ENCODE results near the gene KRT1.
"Not testable (repeated sequence)": the region's sequence is repeated elsewhere in the genome, so short reads cannot be mapped to it uniquely, and the experiment has no call there.

Gene KRT1

GRCh38 chr12:52680363-52680762 lies at the start of gene KRT1:
TSS of gene KRT1 (minus strand) at chr12:52680407. CDS start at chr12:52680348, 59 bp downstream.
- no peak for DNase-seq

GRCh38 chr12:52729147-52729546 lies 48.9 kb upstream of the KRT1 start:
- DNase-seq, result no peak

GRCh38 chr12:52728374-52728773 lies 48.2 kb upstream of the KRT1 start:
- DNase-seq, result no peak

DNA sequence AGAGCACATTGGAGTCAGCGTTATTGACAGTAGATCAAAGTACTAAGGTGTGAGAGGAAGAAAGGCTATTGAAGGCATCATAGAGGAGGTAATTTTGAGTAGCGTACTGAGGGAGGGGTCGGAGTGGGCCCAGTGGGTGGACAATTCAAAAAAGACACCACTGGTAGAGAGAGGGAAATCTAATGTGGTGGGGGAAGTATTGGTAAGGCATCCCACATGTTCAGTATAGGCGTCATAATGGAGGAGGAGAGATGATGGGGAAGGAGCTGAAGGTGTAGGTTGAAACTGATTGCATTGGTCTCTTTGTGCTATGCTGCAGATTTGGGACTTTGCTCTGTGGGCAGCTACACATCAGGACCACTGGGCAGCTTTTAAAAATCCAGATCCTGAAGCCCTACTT lies 46.8 kb upstream of the KRT1 start:
- no peak for DNase-seq

DNA sequence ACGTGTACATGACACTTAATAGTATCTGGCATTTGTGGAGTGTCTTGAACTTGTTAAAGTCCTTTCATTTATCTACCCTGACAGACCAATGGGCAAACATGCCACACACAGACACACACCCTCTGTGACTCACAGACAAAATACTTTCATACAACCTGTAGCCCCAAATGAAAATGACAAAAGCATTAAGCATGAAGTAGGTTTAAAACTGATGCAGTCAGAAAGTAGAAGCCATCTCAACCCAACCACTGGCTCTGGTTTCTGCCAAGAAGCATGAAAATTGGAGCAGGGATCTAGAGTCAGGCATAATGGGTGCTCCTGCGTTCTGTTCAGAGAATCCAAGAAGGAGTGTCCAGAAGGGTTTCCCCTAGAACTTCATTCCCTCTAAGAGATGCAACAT lies 46.2 kb upstream of the KRT1 start:
- DNase-seq, result no peak

DNA sequence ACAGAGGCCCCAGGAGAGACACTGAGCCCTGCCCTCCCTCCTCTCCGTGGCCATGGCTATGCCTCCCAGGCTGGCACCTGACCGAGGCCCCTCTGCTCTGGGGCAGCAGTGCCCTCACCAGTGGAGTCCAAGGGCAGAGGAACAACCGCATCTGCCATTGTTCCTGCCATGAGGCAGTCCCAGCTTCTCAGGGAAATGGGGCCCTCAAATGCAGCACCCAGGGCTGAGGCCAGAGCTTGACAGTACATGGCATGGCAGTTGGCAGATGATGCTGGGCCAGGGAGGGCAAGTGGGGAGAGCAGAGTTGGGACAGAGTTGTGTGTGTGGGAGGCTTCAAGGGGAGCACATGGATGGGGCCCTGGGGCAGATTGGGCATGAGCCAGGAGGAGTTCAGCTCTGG lies 44.2 kb upstream of the KRT1 start:
- DNase-seq, result no peak

DNA sequence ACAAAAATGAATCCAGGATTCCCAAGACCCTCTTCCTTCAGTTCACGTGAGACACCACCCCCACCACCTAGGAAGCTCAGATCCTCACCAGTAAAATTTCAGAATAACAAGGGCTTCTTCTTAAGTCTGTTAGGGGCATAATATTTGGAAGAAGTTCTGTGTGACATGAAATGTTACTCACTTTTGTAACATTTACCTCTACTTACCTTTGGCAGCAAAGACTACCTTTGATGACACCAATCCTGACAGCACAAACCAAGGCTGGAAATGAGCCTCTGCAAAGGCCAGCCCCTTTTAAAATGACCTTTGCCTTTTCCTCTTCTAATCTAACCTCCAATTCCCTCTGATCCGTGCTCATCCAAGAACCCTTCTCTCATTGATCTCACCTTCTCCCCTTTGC lies 42.5 kb upstream of the KRT1 start:
- DNase-seq, result no peak

- DNase-seq, result no peak
Measured at GRCh38 chr12:52721838-52722470, 41.7 kb upstream of the KRT1 start.

GRCh38 chr12:52720365-52720886 lies 40.2 kb upstream of the KRT1 start:
- DNase-seq, result no peak

DNA sequence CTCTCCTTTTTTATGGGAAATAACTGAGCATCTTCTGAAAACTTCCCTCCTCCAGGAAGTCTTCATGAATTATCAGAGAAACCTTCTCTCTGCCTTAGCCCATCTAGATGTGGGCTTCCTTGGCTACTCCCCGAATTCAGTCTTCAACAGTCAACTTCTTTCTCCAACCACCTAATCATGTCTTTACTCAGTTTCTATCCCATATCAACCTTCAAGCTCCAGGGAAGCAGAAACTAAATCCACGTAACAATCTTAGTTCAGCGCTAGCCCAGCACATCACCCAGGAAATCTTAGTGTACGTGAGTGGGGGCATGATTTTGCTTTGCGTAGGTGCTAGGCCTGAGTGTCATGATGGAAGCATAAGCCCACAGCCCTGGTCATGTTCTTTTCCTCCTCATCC lies 35.9 kb upstream of the KRT1 start:
- DNase-seq, result no peak

DNA sequence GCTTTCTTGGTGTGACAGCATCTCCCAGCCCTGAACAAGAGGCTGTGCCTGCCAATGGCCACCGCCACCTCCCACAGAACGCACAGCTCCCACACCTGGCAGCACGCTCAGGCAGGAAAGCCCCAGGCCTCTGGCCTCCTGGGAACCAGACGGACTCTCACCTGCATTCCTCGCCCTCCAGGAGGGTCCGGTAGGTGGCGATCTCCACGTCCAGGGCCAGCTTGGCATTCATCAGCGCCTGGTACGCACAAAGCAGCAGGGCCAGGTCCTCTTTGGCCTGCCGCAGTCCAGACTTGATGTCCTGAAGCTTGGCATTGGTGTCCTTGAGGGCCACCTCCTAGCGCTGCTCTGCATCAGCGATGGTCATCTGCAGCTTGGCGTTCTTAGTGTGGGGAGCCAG lies 35.2 kb upstream of the KRT1 start:
- peak in 1 of 2 experiments; percentile 25 for DNase-seq

DNA sequence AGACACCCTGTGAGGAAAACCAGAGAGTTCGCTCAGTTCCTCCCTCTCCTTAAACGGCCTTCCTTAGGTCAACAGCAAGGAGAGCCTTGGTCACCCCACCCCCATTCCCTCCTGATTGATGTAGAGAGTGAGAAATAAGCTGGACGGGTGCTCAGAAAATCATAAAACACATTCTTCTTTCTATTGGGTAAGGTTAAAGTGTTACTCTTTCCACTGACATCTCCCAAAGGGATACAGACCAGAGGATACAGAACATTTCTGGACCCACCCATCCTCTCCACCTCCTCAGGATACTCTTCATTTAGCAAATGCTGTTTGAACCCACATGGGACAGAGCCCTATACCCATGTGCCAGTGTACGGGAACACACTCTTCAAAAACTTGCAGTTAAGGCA lies 34.7 kb upstream of the KRT1 start:
- DNase-seq, result no peak

DNA sequence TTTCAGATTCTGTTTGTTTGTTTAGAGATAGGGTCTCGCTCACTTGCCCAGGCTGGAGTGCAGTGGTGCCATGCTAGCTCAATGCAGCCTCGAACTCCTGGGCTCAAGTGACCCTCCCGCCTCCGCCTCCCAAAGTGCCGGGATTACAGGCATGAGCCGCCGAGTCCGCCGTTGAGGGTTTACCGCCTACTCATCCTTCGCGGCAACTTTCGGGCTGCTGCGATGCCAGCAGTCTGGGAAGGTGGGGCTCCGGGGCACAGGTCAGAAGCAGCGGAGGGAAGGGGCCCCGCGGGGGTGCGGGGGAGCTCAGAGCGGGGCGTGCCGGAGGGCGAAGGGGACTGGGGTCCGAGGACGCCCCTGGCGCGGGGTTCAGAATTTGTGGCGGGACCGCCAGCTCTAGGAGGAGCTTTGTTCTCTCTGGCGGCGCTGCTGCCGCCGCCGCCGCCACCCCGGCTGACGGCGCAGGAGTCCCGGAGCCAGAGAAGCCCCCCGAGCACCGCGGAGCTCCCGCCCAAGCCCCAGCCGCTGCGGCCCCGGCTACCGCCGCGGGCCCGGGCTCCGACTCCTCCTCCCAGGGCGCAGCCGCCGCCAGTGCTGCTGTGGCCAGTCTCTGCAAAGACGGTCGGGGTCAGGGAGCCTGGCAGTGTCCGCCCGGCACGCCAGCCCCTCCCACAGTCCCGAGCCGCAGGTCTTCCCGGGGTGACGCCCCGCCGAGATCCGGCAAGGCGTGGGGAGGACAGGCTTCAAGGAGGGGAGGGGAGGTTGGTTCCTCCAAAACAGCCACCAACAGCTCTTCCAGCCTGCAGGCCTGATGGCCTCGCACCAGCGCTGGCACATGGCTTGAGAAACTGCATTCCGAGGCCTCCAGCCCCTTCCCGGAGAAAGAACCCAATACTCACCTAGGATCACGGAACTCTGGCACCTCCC lies 34.0 kb upstream of the KRT1 start:
- DNase-seq, result peak; percentile 47 to 62

- DNase-seq, result not testable (repeated sequence)
Measured at GRCh38 chr12:52712122-52712521, 31.9 kb upstream of the KRT1 start.

GRCh38 chr12:52710730-52711129 lies 30.5 kb upstream of the KRT1 start:
- DNase-seq, result no peak

- no peak for DNase-seq
Measured at GRCh38 chr12:52708010-52708409, 27.8 kb upstream of the KRT1 start.

DNA sequence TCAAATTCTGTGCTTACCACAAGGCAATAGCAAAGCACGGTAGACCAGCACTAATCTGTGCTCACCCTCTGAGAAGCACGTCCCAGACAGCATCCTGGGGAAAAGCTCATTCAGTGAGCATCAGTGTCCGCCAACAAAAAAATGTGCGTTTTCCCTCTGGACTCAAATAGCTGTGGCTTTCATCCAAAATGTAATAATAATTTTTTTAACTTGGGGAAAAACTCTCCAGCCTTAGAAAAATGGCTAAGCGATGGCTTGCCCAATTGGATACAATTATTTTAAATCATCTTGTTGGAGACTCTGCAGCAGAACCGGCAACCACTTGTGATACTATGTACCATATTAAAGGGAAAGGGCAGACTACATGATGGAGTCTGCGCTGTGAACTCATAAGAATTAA lies 24.3 kb upstream of the KRT1 start:
- no peak for DNase-seq

- DNase-seq, result no peak
Measured at GRCh38 chr12:52703878-52704277, 23.7 kb upstream of the KRT1 start.

GRCh38 chr12:52703424-52703823 lies 23.2 kb upstream of the KRT1 start, which contains the start of gene KRT77:
TSS of gene KRT77 (minus strand) at chr12:52703524. CDS start at chr12:52703434, 90 bp downstream.
- no peak for DNase-seq

DNA sequence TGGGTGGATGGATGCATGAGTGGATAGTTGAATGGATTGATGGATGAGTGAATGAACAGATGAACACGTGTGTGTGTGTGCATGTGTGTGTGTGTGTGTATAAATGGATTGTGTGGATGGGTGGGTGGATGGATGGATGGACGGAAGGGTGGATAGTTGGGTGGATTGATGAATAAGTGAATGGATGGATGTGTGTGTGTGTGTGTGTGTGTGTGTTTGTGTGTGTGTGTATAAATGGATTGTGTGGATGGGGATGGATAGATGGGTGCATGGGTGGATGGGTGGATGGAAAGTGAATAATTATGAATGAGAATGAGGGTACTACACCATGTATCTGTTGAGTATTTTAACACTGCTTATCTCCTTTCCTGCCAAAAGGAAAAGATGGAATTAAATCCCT lies 22.1 kb upstream of the KRT1 start:
- DNase-seq, result no peak

- DNase-seq, result no peak
Measured at GRCh38 chr12:52701281-52701680, 21.1 kb upstream of the KRT1 start.

DNA sequence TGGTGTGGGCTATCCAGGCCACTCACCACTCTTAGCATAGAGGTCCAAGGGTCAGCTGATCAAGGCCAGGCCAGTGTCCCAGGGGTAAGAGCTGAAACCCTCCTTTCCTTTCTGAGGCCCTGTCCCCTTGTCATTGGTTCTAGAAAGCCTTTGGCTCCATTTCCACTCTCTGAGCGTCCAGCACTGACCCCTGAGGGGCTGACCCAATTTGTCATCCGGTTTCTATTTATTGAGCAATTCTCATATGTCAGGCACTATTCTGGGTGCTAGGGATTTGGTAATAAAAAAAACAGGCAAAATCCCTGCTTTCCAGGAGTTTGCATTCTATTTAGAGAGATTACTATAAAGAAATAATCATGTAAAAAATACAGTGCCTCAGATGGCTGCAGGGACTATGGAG lies 19.8 kb upstream of the KRT1 start:
- no peak for DNase-seq

GRCh38 chr12:52699373-52699772 lies 19.2 kb upstream of the KRT1 start:
- no peak for DNase-seq

Data from activated T-cell treated with anti-CD3 and anti-CD28 coated beads, Interleukin-2, amount 50 U/mL, for 48 hours (primary cell).